ENCODE measurements around the gene TBC1D22A.

The TBC1D22A gene

GRCh38 chr22:47080100-47080499 is 317.6 kb downstream of the TBC1D22A start:
- Histone ChIP-seq H2BK5ac (ENCODE audit: low read length) (no peak overlapping the region), H3K27ac (ENCODE audit: low read depth, low read length) (no peak overlapping the region), H3K4me2 (ENCODE audit: low read length) (no peak overlapping the region), H2BK15ac (replicated peaks; ENCODE audit: low read depth) (no peak overlapping the region), H3K4me3 (ENCODE audit: low read length) (no peak overlapping the region), H3K4ac (ENCODE audit: low read depth, low read length) (no peak overlapping the region), H2AK5ac (ENCODE audit: low read length) (no peak overlapping the region), H3K79me1 (ENCODE audit: low read length) (no peaks in the 10 kb centered on the region), H3K36me3 (ENCODE audit: control insufficient read depth, insufficient read depth, low read length) (no peaks in the 10 kb centered on the region), H2BK120ac (ENCODE audit: low read depth, low read length) (no peak overlapping the region), H3K56ac (ENCODE audit: low read length) (no peak overlapping the region), H3K18ac (ENCODE audit: low read length) (no peak overlapping the region), H3K79me2 (ENCODE audit: control insufficient read depth, insufficient read depth, low read length) (no peaks in the 10 kb centered on the region), H4K5ac (ENCODE audit: low read length) (no peak overlapping the region), H3K9ac (ENCODE audit: low read length) (no peak overlapping the region), H3K23ac (ENCODE audit: low read length) (no peak overlapping the region), H4K8ac (ENCODE audit: low read depth, low read length) (no peak overlapping the region), H3K4me1 (ENCODE audit: control insufficient read depth, low read depth, low read length) (no peaks in the 10 kb centered on the region), H3K27me3 (ENCODE audit: insufficient read depth, low read length, poor library complexity) (no peaks in the 10 kb centered on the region)
- no peak for DNase-seq
- no CpG with 5 or more reads among the region's 3 CpGs for WGBS (ENCODE audit: extremely low coverage, insufficient coverage, low lambda C conversion rate)

- no CpG with 5 or more reads among the region's 1 CpG for WGBS (ENCODE audit: extremely low coverage, insufficient coverage, low lambda C conversion rate)
- Histone ChIP-seq H4K5ac (ENCODE audit: low read length) (no peak overlapping the region), H3K23ac (ENCODE audit: low read length) (no peak overlapping the region), H3K4me1 (ENCODE audit: control insufficient read depth, low read depth, low read length) (no peaks in the 10 kb centered on the region), H2BK15ac (replicated peaks; ENCODE audit: low read depth) (no peak overlapping the region), H3K79me1 (ENCODE audit: low read length) (no peaks in the 10 kb centered on the region), H3K79me2 (ENCODE audit: control insufficient read depth, insufficient read depth, low read length) (no peaks in the 10 kb centered on the region), H3K56ac (ENCODE audit: low read length) (no peak overlapping the region), H2BK5ac (ENCODE audit: low read length) (no peak overlapping the region), H3K36me3 (ENCODE audit: control insufficient read depth, insufficient read depth, low read length) (no peaks in the 10 kb centered on the region), H3K27me3 (ENCODE audit: insufficient read depth, low read length, poor library complexity) (no peaks in the 10 kb centered on the region), H3K4me3 (ENCODE audit: low read length) (no peak overlapping the region), H3K18ac (ENCODE audit: low read length) (no peak overlapping the region), H3K4me2 (ENCODE audit: low read length) (no peak overlapping the region), H2BK120ac (ENCODE audit: low read depth, low read length) (no peak overlapping the region), H3K4ac (ENCODE audit: low read depth, low read length) (no peak overlapping the region), H3K27ac (ENCODE audit: low read depth, low read length) (no peak overlapping the region), H3K9ac (ENCODE audit: low read length) (no peak overlapping the region), H4K8ac (ENCODE audit: low read depth, low read length) (no peak overlapping the region), H2AK5ac (ENCODE audit: low read length) (no peak overlapping the region)
- no peak for DNase-seq
Measured at GRCh38 chr22:47082505-47082904, 320.1 kb downstream of the TBC1D22A start.

DNA sequence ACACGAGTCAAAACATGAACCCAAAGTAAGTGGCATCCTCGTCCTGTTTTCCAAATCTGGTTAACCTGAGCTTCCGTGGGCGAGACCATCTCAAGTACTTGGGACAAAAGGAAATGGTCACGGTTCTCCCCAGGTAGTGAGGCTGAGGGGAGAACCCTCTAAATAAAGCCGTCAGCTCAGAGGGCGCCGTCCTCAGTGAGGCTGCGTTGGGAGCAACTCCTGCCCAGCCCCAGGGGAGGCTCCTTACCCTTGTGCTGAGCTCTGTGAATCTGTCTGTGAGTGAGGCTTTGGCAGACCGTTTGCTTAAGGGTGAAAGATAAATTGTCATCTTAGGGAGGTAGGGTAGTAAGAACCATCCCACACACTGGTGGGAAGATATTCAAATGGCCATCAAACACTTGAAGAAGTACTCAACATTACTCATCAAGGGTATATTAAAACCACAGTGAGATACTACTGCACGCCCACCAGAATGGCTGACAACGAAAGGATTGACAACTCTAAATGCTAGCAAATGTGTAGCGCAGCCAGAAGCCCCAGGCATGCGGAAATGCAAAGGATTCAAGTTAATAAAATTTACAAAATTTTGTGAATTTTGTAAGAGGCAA is 321.0 kb downstream of the TBC1D22A start:
- H2BK5ac ChIP-seq (ENCODE audit: low read length), result no peak overlapping the region
- H3K4me1 ChIP-seq (ENCODE audit: control insufficient read depth, low read depth, low read length), result no peaks in the 10 kb centered on the region
- no peaks in the 10 kb centered on the region for H3K36me3 ChIP-seq (ENCODE audit: control insufficient read depth, insufficient read depth, low read length)
- no peak overlapping the region for H4K8ac ChIP-seq (ENCODE audit: low read depth, low read length)
- no CpG with 5 or more reads among the region's 14 CpGs for WGBS (ENCODE audit: extremely low coverage, insufficient coverage, low lambda C conversion rate)
- no peak overlapping the region for H3K4ac ChIP-seq (ENCODE audit: low read depth, low read length)
- no peak overlapping the region for H3K56ac ChIP-seq (ENCODE audit: low read length)
- no peak overlapping the region for H2AK5ac ChIP-seq (ENCODE audit: low read length)
- no peaks in the 10 kb centered on the region for H3K79me1 ChIP-seq (ENCODE audit: low read length)
- no peak for DNase-seq
- no peaks in the 10 kb centered on the region for H3K79me2 ChIP-seq (ENCODE audit: control insufficient read depth, insufficient read depth, low read length)
- no peak overlapping the region for H3K27ac ChIP-seq (ENCODE audit: low read depth, low read length)
- no peak overlapping the region for H3K9ac ChIP-seq (ENCODE audit: low read length)
- H2BK120ac ChIP-seq (ENCODE audit: low read depth, low read length), result no peak overlapping the region
- no peak overlapping the region for H4K5ac ChIP-seq (ENCODE audit: low read length)
- no peak overlapping the region for H3K18ac ChIP-seq (ENCODE audit: low read length)
- H3K27me3 ChIP-seq (ENCODE audit: insufficient read depth, low read length, poor library complexity), result no peaks in the 10 kb centered on the region
- H3K4me3 ChIP-seq (ENCODE audit: low read length), result no peak overlapping the region
- H3K4me2 ChIP-seq (ENCODE audit: low read length), result no peak overlapping the region
- H3K23ac ChIP-seq (ENCODE audit: low read length), result no peak overlapping the region
- no peak overlapping the region for H2BK15ac ChIP-seq (replicated peaks; ENCODE audit: low read depth)

GRCh38 chr22:47084226-47084625 is 321.8 kb downstream of the TBC1D22A start:
- Histone ChIP-seq H3K56ac (ENCODE audit: low read length) (no peak overlapping the region), H3K4me3 (ENCODE audit: low read length) (no peak overlapping the region), H2BK120ac (ENCODE audit: low read depth, low read length) (no peak overlapping the region), H3K79me2 (ENCODE audit: control insufficient read depth, insufficient read depth, low read length) (no peaks in the 10 kb centered on the region), H3K79me1 (ENCODE audit: low read length) (no peaks in the 10 kb centered on the region), H2AK5ac (ENCODE audit: low read length) (no peak overlapping the region), H3K27me3 (ENCODE audit: insufficient read depth, low read length, poor library complexity) (no peaks in the 10 kb centered on the region), H3K9ac (ENCODE audit: low read length) (no peak overlapping the region), H3K4me1 (ENCODE audit: control insufficient read depth, low read depth, low read length) (no peaks in the 10 kb centered on the region), H3K4ac (ENCODE audit: low read depth, low read length) (no peak overlapping the region), H2BK5ac (ENCODE audit: low read length) (no peak overlapping the region), H3K18ac (ENCODE audit: low read length) (no peak overlapping the region), H2BK15ac (replicated peaks; ENCODE audit: low read depth) (no peak overlapping the region), H3K4me2 (ENCODE audit: low read length) (no peak overlapping the region), H3K27ac (ENCODE audit: low read depth, low read length) (no peak overlapping the region), H4K8ac (ENCODE audit: low read depth, low read length) (no peak overlapping the region), H3K23ac (ENCODE audit: low read length) (no peak overlapping the region), H3K36me3 (ENCODE audit: control insufficient read depth, insufficient read depth, low read length) (no peaks in the 10 kb centered on the region), H4K5ac (ENCODE audit: low read length) (no peak overlapping the region)
- WGBS (ENCODE audit: extremely low coverage, insufficient coverage, low lambda C conversion rate), result no CpG with 5 or more reads among the region's 12 CpGs
- DNase-seq, result peak; percentile 62

DNA sequence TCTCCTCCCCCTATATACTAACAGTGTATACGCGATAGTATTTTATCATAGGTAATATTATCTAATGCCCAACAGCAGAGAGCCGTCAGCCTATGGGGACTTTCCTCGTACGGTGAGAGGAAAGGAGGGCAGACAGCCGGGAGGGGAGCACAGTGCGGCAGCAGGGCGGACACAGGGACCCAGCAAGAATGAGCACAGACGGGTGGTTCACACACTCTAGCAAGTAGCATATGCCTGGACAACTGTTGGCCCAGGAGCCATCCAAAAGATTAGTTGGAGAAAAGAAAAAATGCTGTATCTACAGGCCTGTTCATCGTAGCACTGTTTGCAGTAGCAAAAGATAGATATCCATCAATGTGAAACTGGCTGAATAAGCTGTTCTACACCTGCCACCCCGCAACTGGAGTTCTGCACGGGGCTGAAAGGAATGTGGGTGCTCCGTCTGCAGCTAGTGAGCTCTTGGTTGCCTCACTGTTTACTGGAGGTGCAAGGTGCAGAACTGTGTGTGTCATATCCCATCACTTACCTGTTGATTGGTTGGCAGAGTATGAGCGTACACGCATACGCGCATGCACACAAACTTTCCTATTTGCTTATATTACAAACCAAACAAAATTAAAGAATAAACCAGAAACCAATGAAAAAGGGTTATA is 324.3 kb downstream of the TBC1D22A start:
- Histone ChIP-seq H3K9ac (ENCODE audit: low read length) (no peak overlapping the region), H3K4me1 (ENCODE audit: control insufficient read depth, low read depth, low read length) (no peaks in the 10 kb centered on the region), H3K4ac (ENCODE audit: low read depth, low read length) (no peak overlapping the region), H2BK15ac (replicated peaks; ENCODE audit: low read depth) (no peak overlapping the region), H2AK5ac (ENCODE audit: low read length) (no peak overlapping the region), H3K23ac (ENCODE audit: low read length) (no peak overlapping the region), H3K27me3 (ENCODE audit: insufficient read depth, low read length, poor library complexity) (no peaks in the 10 kb centered on the region), H4K8ac (ENCODE audit: low read depth, low read length) (no peak overlapping the region), H3K36me3 (ENCODE audit: control insufficient read depth, insufficient read depth, low read length) (no peaks in the 10 kb centered on the region), H3K79me1 (ENCODE audit: low read length) (no peaks in the 10 kb centered on the region), H2BK120ac (ENCODE audit: low read depth, low read length) (no peak overlapping the region), H2BK5ac (ENCODE audit: low read length) (no peak overlapping the region), H3K27ac (ENCODE audit: low read depth, low read length) (no peak overlapping the region), H3K56ac (ENCODE audit: low read length) (no peak overlapping the region), H3K79me2 (ENCODE audit: control insufficient read depth, insufficient read depth, low read length) (no peaks in the 10 kb centered on the region), H3K4me3 (ENCODE audit: low read length) (no peak overlapping the region), H4K5ac (ENCODE audit: low read length) (no peak overlapping the region), H3K18ac (ENCODE audit: low read length) (no peak overlapping the region), H3K4me2 (ENCODE audit: low read length) (no peak overlapping the region)
- no CpG with 5 or more reads among the region's 17 CpGs for WGBS (ENCODE audit: extremely low coverage, insufficient coverage, low lambda C conversion rate)
- DNase-seq, result no peak

Data from mesendoderm (in vitro differentiated cells).